CD14-positive monocyte (primary cell): ENCODE results near the gene PSMB10. TPM values are rescaled to one million over a fixed set of nuclear protein-coding genes. Genes with fewer than 3 reads are reported as not detected.

Experiments used
- DNase-seq, 3 donors: peaks; one replicate each; pipeline ENCODE4 v3.0.0-alpha.2; 2011 to 2022
- H2AFZ ChIP-seq: 2 replicates; pipeline ENCODE4 v1.6.0; 2012; ENCODE audit warnings: mild to moderate bottlenecking, low read depth, low read length, inconsistent platforms; ENCODE audit not compliant: insufficient read depth, poor library complexity, severe bottlenecking
- H3K27ac ChIP-seq, 2 donors: 1 replicate in 1 of 2; 2 replicates in 1 of 2; pipeline ENCODE4 v1.5.1; 2012 to 2013; ENCODE audit warnings: low read length in 2 of 2, control low read depth in 1 of 2, inconsistent platforms in 1 of 2, low read depth in 1 of 2, mild to moderate bottlenecking in 1 of 2
- H3K27me3 ChIP-seq, 2 donors: one replicate each; pipeline versions ENCODE4 v1.6.0 to v1.6.1; 2011 to 2013; ENCODE audit warnings: low read length in 2 of 2; ENCODE audit not compliant: control insufficient read depth in 2 of 2, insufficient read depth in 2 of 2
- H3K36me3 ChIP-seq, 2 donors: replicated peaks in 1 of 2; 1 replicate in 1 of 2; 2 replicates in 1 of 2; pipeline versions ENCODE4 v1.5.1 to v1.6.1; 2012 to 2013; ENCODE audit warnings: low read length in 2 of 2, control low read depth in 1 of 2, inconsistent platforms in 1 of 2, mild to moderate bottlenecking in 1 of 2; ENCODE audit not compliant: insufficient read depth in 2 of 2, control insufficient read depth in 1 of 2
- H3K4me1 ChIP-seq, 2 donors: 1 replicate in 1 of 2; 2 replicates in 1 of 2; pipeline versions ENCODE4 v1.5.1 to v1.6.1; 2012 to 2013; ENCODE audit warnings: low read length in 2 of 2, control low read depth in 1 of 2, inconsistent platforms in 1 of 2, mild to moderate bottlenecking in 1 of 2, moderate library complexity in 1 of 2; ENCODE audit not compliant: insufficient read depth in 2 of 2, control insufficient read depth in 1 of 2
- H3K4me2 ChIP-seq: replicated peaks from 2 replicates; pipeline ENCODE3; 2012; ENCODE audit warnings: low read length, moderate library complexity, mild to moderate bottlenecking; ENCODE audit not compliant: poor library complexity, severe bottlenecking; ENCODE audit errors: extremely low read depth
- H3K4me3 ChIP-seq, 3 experiments: fragments of 200-600 bp in 1 of 3; sonication (generic) in 1 of 3; replicated peaks in 1 of 3; 1 replicate in 2 of 3; 2 replicates in 1 of 3; pipeline ENCODE4 v1.5.1; 2011 to 2013; ENCODE audit warnings: low read length in 3 of 3, mild to moderate bottlenecking in 3 of 3, control low read depth in 2 of 3, low read depth in 2 of 3, inconsistent platforms in 1 of 3, moderate library complexity in 1 of 3
- H3K79me2 ChIP-seq: 2 replicates; pipeline ENCODE4 v1.6.0; 2012; ENCODE audit warnings: mild to moderate bottlenecking, control low read depth, inconsistent platforms, low read length, moderate library complexity; ENCODE audit not compliant: insufficient read depth
- H3K9ac ChIP-seq: 2 replicates; pipeline ENCODE4 v1.6.0; 2017; ENCODE audit warnings: low read length, mild to moderate bottlenecking; ENCODE audit not compliant: insufficient read depth, poor library complexity, severe bottlenecking
- H3K9me3 ChIP-seq, 2 donors: replicated peaks in 1 of 2; 1 replicate in 1 of 2; 2 replicates in 1 of 2; pipeline versions ENCODE4 v1.5.1 to v1.6.1; 2012 to 2013; ENCODE audit warnings: low read length in 2 of 2, control low read depth in 1 of 2; ENCODE audit not compliant: control insufficient read depth in 1 of 2, insufficient read depth in 1 of 2
- H4K20me1 ChIP-seq: 2 replicates; pipeline ENCODE4 v1.6.0; 2012; ENCODE audit warnings: mild to moderate bottlenecking, low read length, control low read depth, moderate library complexity; ENCODE audit not compliant: insufficient read depth
- H3K27ac Mint-ChIP-seq, 7 donors: one replicate each; pipeline ENCODE4 v1.8.0; 2020; ENCODE audit warnings: mild to moderate bottlenecking in 7 of 7, mixed read lengths in 7 of 7, moderate library complexity in 6 of 7, inconsistent platforms in 2 of 7
- H3K27me3 Mint-ChIP-seq, 3 donors: one replicate each; pipeline ENCODE4 v1.8.0; 2021 to 2022; ENCODE audit warnings: low read depth in 3 of 3, mild to moderate bottlenecking in 3 of 3, mixed read lengths in 3 of 3, moderate library complexity in 3 of 3, inconsistent platforms in 1 of 3
- H3K36me3 Mint-ChIP-seq, 2 donors: one replicate each; pipeline ENCODE4 v1.8.0; 2020; ENCODE audit warnings: mixed read lengths in 2 of 2, inconsistent platforms in 1 of 2, mild to moderate bottlenecking in 1 of 2
- H3K4me1 Mint-ChIP-seq: one replicate; pipeline ENCODE4 v1.8.0; 2020; ENCODE audit warnings: mild to moderate bottlenecking, mixed read lengths
- H3K4me3 Mint-ChIP-seq, 2 donors: one replicate each; pipeline ENCODE4 v1.8.0; 2020; ENCODE audit warnings: mild to moderate bottlenecking in 2 of 2, mixed read lengths in 2 of 2, moderate library complexity in 1 of 2
- H3K9me3 Mint-ChIP-seq, 7 donors: one replicate each; pipeline ENCODE4 v1.8.0; 2020 to 2022; ENCODE audit warnings: mixed read lengths in 7 of 7, mild to moderate bottlenecking in 6 of 7, moderate library complexity in 6 of 7, inconsistent platforms in 2 of 7
- WGBS: methylation state at CpG from one replicate; pipeline ENCODE4 v1.1.5; 2013; ENCODE audit warnings: missing lambda C conversion rate; ENCODE audit not compliant: insufficient coverage; 5-methylcytosine and 5-hydroxymethylcytosine counted together
- intact Hi-C, 2 donors: fragments of 100-400 bp; cut with micrococcal nuclease; formaldehyde crosslinking; loops; one replicate each; pipeline versions ENCODE4 v1.15.0 to v1.15.1; 2023
- polyA plus RNA-seq, 3 donors: library from polyadenylated mRNA; depleted of rRNA in 1 of 3; unstranded in 2 of 3; stranded (reverse) in 1 of 3; fragments of 300-500 nt in 2 of 3; fragments of >200 nt in 1 of 3; fragmentation: Illumina TruSeq in 2 of 3; gene quantifications; 1 replicate in 2 of 3; 2 replicates in 1 of 3; pipeline ENCODE4 v1.2.3, GENCODE V29; 2012 to 2021
- TF ChIP-seq, protein P1 (sequence below): fragments of 200-600 bp; IDR thresholded peaks from one replicate; pipeline ENCODE4 v1.8.0; 2022; ENCODE audit warnings: antibody characterized with exemption, mild to moderate bottlenecking

PSMB10 gene
- polyA plus RNA-seq, 3 donors = 158 to 798 (median 609) TPM

DNA sequence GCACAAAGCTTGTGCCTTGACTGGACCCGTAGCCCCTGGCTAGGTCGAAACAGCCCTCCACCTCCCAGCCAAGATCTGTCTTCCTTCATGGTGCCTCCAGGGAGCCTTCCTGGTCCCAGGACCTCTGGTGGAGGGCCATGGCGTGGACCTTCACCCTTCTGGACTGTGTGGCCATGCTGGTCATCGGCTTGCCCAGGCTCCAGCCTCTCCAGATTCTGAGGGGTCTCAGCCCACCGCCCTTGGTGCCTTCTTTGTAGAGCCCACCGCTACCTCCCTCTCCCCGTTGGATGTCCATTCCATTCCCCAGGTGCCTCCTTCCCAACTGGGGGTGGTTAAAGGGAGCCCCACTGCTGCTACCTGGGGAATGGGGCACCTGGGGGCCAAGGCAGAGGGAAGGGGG, 8.5 kb downstream of the PSMB10 start:
- no peak overlapping the region for H3K4me3 Mint-ChIP-seq
- peaks cover 42 to 72% of the 10 kb centered on the region in 2 donors for H3K36me3 Mint-ChIP-seq
- H3K9me3 Mint-ChIP-seq = no peaks in the 10 kb centered on the region
- no peak overlapping the region for H2AFZ ChIP-seq
- H3K27me3 ChIP-seq = no peaks in the 10 kb centered on the region
- no peak overlapping the region for H3K27ac ChIP-seq
- H3K27ac Mint-ChIP-seq = peak overlapping the region in 2 of 7 donors; percentile 20 to 79
- peaks cover 0 to 2% (median 0%) of the 10 kb centered on the region in 3 donors for H3K27me3 Mint-ChIP-seq
- H4K20me1 ChIP-seq = peaks cover 93% of the 10 kb centered on the region
- no peak overlapping the region for H3K4me3 ChIP-seq
- no peak overlapping the region for H3K4me2 ChIP-seq
- H3K9me3 ChIP-seq = no peaks in the 10 kb centered on the region
- H3K4me1 Mint-ChIP-seq = no peaks in the 10 kb centered on the region
- H3K4me1 ChIP-seq = no peaks in the 10 kb centered on the region
- no peak overlapping the region for H3K9ac ChIP-seq
- TF ChIP-seq, protein P1, sequence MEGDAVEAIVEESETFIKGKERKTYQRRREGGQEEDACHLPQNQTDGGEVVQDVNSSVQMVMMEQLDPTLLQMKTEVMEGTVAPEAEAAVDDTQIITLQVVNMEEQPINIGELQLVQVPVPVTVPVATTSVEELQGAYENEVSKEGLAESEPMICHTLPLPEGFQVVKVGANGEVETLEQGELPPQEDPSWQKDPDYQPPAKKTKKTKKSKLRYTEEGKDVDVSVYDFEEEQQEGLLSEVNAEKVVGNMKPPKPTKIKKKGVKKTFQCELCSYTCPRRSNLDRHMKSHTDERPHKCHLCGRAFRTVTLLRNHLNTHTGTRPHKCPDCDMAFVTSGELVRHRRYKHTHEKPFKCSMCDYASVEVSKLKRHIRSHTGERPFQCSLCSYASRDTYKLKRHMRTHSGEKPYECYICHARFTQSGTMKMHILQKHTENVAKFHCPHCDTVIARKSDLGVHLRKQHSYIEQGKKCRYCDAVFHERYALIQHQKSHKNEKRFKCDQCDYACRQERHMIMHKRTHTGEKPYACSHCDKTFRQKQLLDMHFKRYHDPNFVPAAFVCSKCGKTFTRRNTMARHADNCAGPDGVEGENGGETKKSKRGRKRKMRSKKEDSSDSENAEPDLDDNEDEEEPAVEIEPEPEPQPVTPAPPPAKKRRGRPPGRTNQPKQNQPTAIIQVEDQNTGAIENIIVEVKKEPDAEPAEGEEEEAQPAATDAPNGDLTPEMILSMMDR = no peak
- no peak for DNase-seq
- H3K79me2 ChIP-seq = peaks cover 4% of the 10 kb centered on the region
- H3K36me3 ChIP-seq = peaks cover 56 to 90% of the 10 kb centered on the region in 2 donors
- intact Hi-C loops = loop anchor here (2.0 to 5.0 kb wide), 3 partner anchors 111 to 256 kb away; no protein-coding TSS in a partner anchor
- WGBS = 86% methylated on average over 4 of the region's 7 CpGs

DNA sequence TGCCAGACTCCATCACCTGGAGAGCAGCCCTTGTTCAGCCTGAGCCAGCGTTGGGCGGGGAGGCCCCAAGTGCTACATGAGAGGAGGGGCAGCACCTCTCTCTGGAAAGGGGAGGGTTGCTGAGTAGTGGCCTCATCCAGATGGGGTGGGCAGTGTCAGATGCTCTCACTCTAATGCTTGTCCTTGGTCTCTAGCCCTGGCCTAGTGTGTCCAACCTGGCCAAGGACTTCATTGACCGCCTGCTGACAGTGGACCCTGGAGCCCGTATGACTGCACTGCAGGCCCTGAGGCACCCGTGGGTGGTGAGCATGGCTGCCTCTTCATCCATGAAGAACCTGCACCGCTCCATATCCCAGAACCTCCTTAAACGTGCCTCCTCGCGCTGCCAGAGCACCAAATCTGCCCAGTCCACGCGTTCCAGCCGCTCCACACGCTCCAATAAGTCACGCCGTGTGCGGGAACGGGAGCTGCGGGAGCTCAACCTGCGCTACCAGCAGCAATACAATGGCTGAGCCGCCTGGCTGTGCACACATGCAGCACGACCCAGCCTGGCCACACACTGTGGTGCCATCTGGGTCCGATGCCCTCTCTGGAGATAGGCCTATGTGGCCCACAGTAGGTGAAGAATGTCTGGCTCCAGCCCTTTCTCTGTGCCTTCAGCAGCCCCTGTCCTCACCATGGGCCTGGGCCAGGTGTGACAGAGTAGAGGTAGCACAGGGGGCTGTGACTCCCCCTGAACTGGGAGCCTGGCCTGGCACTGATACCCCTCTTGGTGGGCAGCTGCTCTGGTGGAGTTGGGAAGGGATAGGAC, 9.3 kb downstream of the PSMB10 start:
- H3K4me1 ChIP-seq = no peaks in the 10 kb centered on the region
- H3K79me2 ChIP-seq = peaks cover 4% of the 10 kb centered on the region
- peaks cover 60 to 90% of the 10 kb centered on the region in 2 donors for H3K36me3 ChIP-seq
- peak overlapping the region in 1 of 2 donors; percentile 20 for H3K27ac ChIP-seq
- H3K27ac Mint-ChIP-seq = no peak overlapping the region
- H3K9ac ChIP-seq = no peak overlapping the region
- H3K4me3 Mint-ChIP-seq = no peak overlapping the region
- no peak overlapping the region for H3K4me2 ChIP-seq
- no peak overlapping the region for H2AFZ ChIP-seq
- H3K9me3 Mint-ChIP-seq = no peaks in the 10 kb centered on the region
- peaks cover 44 to 70% of the 10 kb centered on the region in 2 donors for H3K36me3 Mint-ChIP-seq
- 95% methylated on average over 20 of the region's 22 CpGs for WGBS
- H3K27me3 ChIP-seq = no peaks in the 10 kb centered on the region
- no peaks in the 10 kb centered on the region for H3K9me3 ChIP-seq
- H3K4me3 ChIP-seq = no peak overlapping the region
- H3K27me3 Mint-ChIP-seq = peaks cover 0 to 2% (median 0%) of the 10 kb centered on the region in 3 donors
- no peaks in the 10 kb centered on the region for H3K4me1 Mint-ChIP-seq
- TF ChIP-seq, protein P1 = no peak
- intact Hi-C loops = loop anchor here in 1 of 2 donors (5.0 kb wide), 2 partner anchors 110 to 255 kb away; no protein-coding TSS in a partner anchor
- no peak for DNase-seq
- peaks cover 94% of the 10 kb centered on the region for H4K20me1 ChIP-seq
